Right cardiac atrium (tissue), 5 donors: ENCODE data around the gene PGLYRP1. TPM values are rescaled to one million over a fixed set of nuclear protein-coding genes. Genes with fewer than 3 reads are reported as not detected.

Source experiments
- ATAC-seq, 2 donors: fragments of 200-7000 bp; cut with Tn5 transposase; one replicate each; pipeline versions ENCODE4 v1.8.0 to v1.9.1; 2020; ENCODE audit warnings: moderate library complexity in 2 of 2, mild to moderate bottlenecking in 1 of 2
- DNase-seq, 3 donors: peaks; one replicate each; pipeline ENCODE4 v3.0.0-alpha.2; 2020
- H3K27ac ChIP-seq: one replicate; pipeline ENCODE4 v1.5.1; 2013; ENCODE audit warnings: mild to moderate bottlenecking, low read length, control low read depth, moderate library complexity
- H3K27me3 ChIP-seq: one replicate; pipeline ENCODE4 v1.6.1; 2013; ENCODE audit not compliant: control insufficient read depth, insufficient read depth
- H3K4me1 ChIP-seq: one replicate; pipeline ENCODE4 v1.6.1; 2013; ENCODE audit warnings: low read length; ENCODE audit not compliant: control insufficient read depth, insufficient read depth
- H3K4me3 ChIP-seq: one replicate; pipeline ENCODE4 v1.5.1; 2013; ENCODE audit warnings: low read length, control low read depth
- H3K9me3 ChIP-seq: one replicate; pipeline ENCODE4 v1.6.1; 2013; ENCODE audit warnings: low read length; ENCODE audit not compliant: control insufficient read depth
- WGBS: extraction: QIAGEN DNeasy Blood & Tissue Kit; methylation state at CpG from one replicate; pipeline ENCODE4 v1.1.7; 2013; 5-methylcytosine and 5-hydroxymethylcytosine counted together
- intact Hi-C, 4 donors: fragments of 100-400 bp; cut with DNase I; formaldehyde crosslinking; loops; one replicate each; pipeline versions ENCODE4 v1.11.0 to v1.14.0; 2022 to 2023
- polyA plus RNA-seq: library from polyadenylated mRNA; stranded (reverse); fragments of 200-250 nt; gene quantifications from one replicate; pipeline ENCODE4 v1.2.3, GENCODE V29; 2013
- total RNA-seq, 4 donors: library from RNA; stranded (reverse); fragmentation: NEBNext Ultra II Directional; extraction: Animal tissue kit (Norgen Biotek cat#: 25700); gene quantifications; one replicate each; pipeline ENCODE4 v1.2.1, GENCODE V29; 2021
- donor health status: healthy with polysubstance abuse.
- donor health status: DM: no; HTN: yes; CAD: no.
- donor health status: DM: no; HTN: no; CAD: no.
- donor health status: DM: no; HTN: yes; CAD: no; lungs with severe emphysema.
- donor health status: DM: yes; HTN: yes; CAD: no.

Gene PGLYRP1
- total and polyA plus RNA-seq, 5 donors, result not detected

- peak in 1 of 3 donors; percentile 68 for DNase-seq
- WGBS, result 17% methylated on average over 14 of the region's 14 CpGs
Observed at GRCh38 chr19:45999653-46000121, 23.2 kb downstream of the PGLYRP1 start.

GRCh38 chr19:45998834-45999233, 24.0 kb downstream of the PGLYRP1 start:
- no peak overlapping the region for H3K4me3 ChIP-seq
- H3K9me3 ChIP-seq, result no peaks in the 10 kb centered on the region
- WGBS, result 88% methylated on average over 4 of the region's 4 CpGs
- intact Hi-C loops, result loop anchor here in 1 of 4 donors (10.0 kb wide), 1 partner anchor 94 kb away; the partner anchor contains the start of gene MYPOP
- H3K27ac ChIP-seq, result no peak overlapping the region
- ATAC-seq, result no peak
- no peak for DNase-seq
- no peaks in the 10 kb centered on the region for H3K27me3 ChIP-seq
- H3K4me1 ChIP-seq, result peaks cover 2% of the 10 kb centered on the region

More at GRCh38 chr19:45999653-46000121, 23.2 kb downstream of the PGLYRP1 start:
- intact Hi-C loops, result loop anchor here in 1 of 4 donors (10.0 kb wide), 1 partner anchor 95 kb away; the partner anchor contains the start of gene MYPOP
- Histone ChIP-seq H3K4me1 (peaks cover 2% of the 10 kb centered on the region), H3K27ac (no peak overlapping the region), H3K4me3 (no peak overlapping the region), H3K9me3 (no peaks in the 10 kb centered on the region), H3K27me3 (no peaks in the 10 kb centered on the region)
- ATAC-seq, result no peak

GRCh38 chr19:45996933-45997332, 25.9 kb downstream of the PGLYRP1 start:
- Histone ChIP-seq H3K27ac (no peak overlapping the region), H3K27me3 (no peaks in the 10 kb centered on the region), H3K4me1 (peaks cover 2% of the 10 kb centered on the region), H3K9me3 (no peaks in the 10 kb centered on the region), H3K4me3 (no peak overlapping the region)
- intact Hi-C loops, result loop anchor here in 1 of 4 donors (10.0 kb wide), 1 partner anchor 92 kb away; the partner anchor contains the start of gene MYPOP
- DNase-seq, result no peak
- 83% methylated on average over 8 of the region's 8 CpGs for WGBS
- no peak for ATAC-seq

- peak overlapping the region; percentile 69 for H3K27ac ChIP-seq
- no peaks in the 10 kb centered on the region for H3K9me3 ChIP-seq
- no peaks in the 10 kb centered on the region for H3K27me3 ChIP-seq
- peaks cover 2% of the 10 kb centered on the region for H3K4me1 ChIP-seq
- H3K4me3 ChIP-seq, result peak overlapping the region; percentile 78
- DNase-seq, result no peak
- ATAC-seq, result no peak
- WGBS, result 9% methylated on average over 13 of the region's 13 CpGs
- intact Hi-C loops, result loop anchor here in 1 of 4 donors (10.0 kb wide), 1 partner anchor 91 kb away; the partner anchor contains the start of gene MYPOP
Observed at GRCh38 chr19:45995715-45996385, 27.0 kb downstream of the PGLYRP1 start.

GRCh38 chr19:45994998-45995714, 27.7 kb downstream of the PGLYRP1 start, which contains the start of gene CCDC61:
Gene CCDC61 (plus strand): TSS chr19:45995467. CDS start chr19:46003019, 7,552 bp downstream.
- Histone ChIP-seq H3K27me3 (no peaks in the 10 kb centered on the region), H3K4me1 (no peaks in the 10 kb centered on the region), H3K27ac (peak within 1 kb of the TSS; percentile 69), H3K4me3 (peak within 1 kb of the TSS; percentile 78), H3K9me3 (no peaks in the 10 kb centered on the region)
- under 1% methylated on average over 34 of the region's 34 CpGs for WGBS
- ATAC-seq, result peak; percentile 99
- intact Hi-C loops, result loop anchor here in 1 of 4 donors (10.0 kb wide), 1 partner anchor 90 kb away; the partner anchor contains the start of gene MYPOP
- DNase-seq, result peak; percentile 93 to 96 (median 96)

GRCh38 chr19:45994456-45994997, 28.3 kb downstream of the PGLYRP1 start:
- no peak overlapping the region for H3K27ac ChIP-seq

GRCh38 chr19:45990113-45990728, 32.6 kb downstream of the PGLYRP1 start:
- H3K9me3 ChIP-seq, result no peaks in the 10 kb centered on the region
- intact Hi-C loops, result loop anchor here in 1 of 4 donors (10.0 kb wide), 1 partner anchor 85 kb away; the partner anchor contains the start of gene MYPOP
- WGBS, result 80% methylated on average over 12 of the region's 12 CpGs
- no peaks in the 10 kb centered on the region for H3K27me3 ChIP-seq
- no peaks in the 10 kb centered on the region for H3K4me1 ChIP-seq
- no peak overlapping the region for H3K27ac ChIP-seq
- DNase-seq (no peak), ATAC-seq (no peak)
- H3K4me3 ChIP-seq, result no peak overlapping the region

More at GRCh38 chr19:45994456-45994997, 28.3 kb downstream of the PGLYRP1 start:
- intact Hi-C loops, result loop anchor here in 1 of 4 donors (10.0 kb wide), 1 partner anchor 90 kb away; the partner anchor contains the start of gene MYPOP
- Histone ChIP-seq H3K27me3 (no peaks in the 10 kb centered on the region), H3K9me3 (no peaks in the 10 kb centered on the region), H3K4me3 (peak overlapping the region; percentile 72), H3K4me1 (no peaks in the 10 kb centered on the region)
- DNase-seq (no peak), ATAC-seq (peak in 1 of 2 donors; percentile 1)
- WGBS, result 10% methylated on average over 8 of the region's 8 CpGs

GRCh38 chr19:45985321-45985720, 37.5 kb downstream of the PGLYRP1 start:
- no peak overlapping the region for H3K4me3 ChIP-seq
- H3K4me1 ChIP-seq, result no peaks in the 10 kb centered on the region
- DNase-seq (no peak), ATAC-seq (no peak)
- WGBS, result 78% methylated on average over 7 of the region's 7 CpGs
- intact Hi-C loops, result no loop called here
- H3K27ac ChIP-seq, result no peak overlapping the region
- H3K9me3 ChIP-seq, result no peaks in the 10 kb centered on the region
- H3K27me3 ChIP-seq, result no peaks in the 10 kb centered on the region

GRCh38 chr19:45981350-45981749, 41.5 kb downstream of the PGLYRP1 start:
- Histone ChIP-seq H3K4me3 (no peak overlapping the region), H3K4me1 (no peaks in the 10 kb centered on the region), H3K27ac (no peak overlapping the region), H3K9me3 (no peaks in the 10 kb centered on the region), H3K27me3 (no peaks in the 10 kb centered on the region)
- ATAC-seq (no peak), DNase-seq (no peak)
- WGBS, result 40% methylated on average over 2 of the region's 2 CpGs
- intact Hi-C loops, result no loop called here

GRCh38 chr19:45978156-45978555, 44.7 kb downstream of the PGLYRP1 start:
- no peaks in the 10 kb centered on the region for H3K9me3 ChIP-seq
- intact Hi-C loops, result no loop called here
- 74% methylated on average over 7 of the region's 7 CpGs for WGBS

More at GRCh38 chr19:45978156-45978555, 44.7 kb downstream of the PGLYRP1 start:
- Histone ChIP-seq H3K27ac (no peak overlapping the region), H3K27me3 (no peaks in the 10 kb centered on the region), H3K4me1 (no peaks in the 10 kb centered on the region), H3K4me3 (no peak overlapping the region)
- no peak for ATAC-seq
- no peak for DNase-seq
